Fibroblast of pulmonary artery (primary cell): Measurements from ENCODE around the gene C19orf73.
A peak's percentile ranks its signal among the peaks of the same experiment; 100 is the strongest.
"Not testable (repeated sequence)": the region's sequence is repeated elsewhere in the genome, so short reads cannot be mapped to it uniquely, and the experiment has no call there.

Experiments
- DNase-seq: peaks from one replicate; pipeline ENCODE4 v3.0.0-alpha.2; 2010; ENCODE audit warnings: low read depth
- H3K4me3 ChIP-seq: replicated peaks from 2 replicates; pipeline ENCODE4 v1.5.1; 2011; ENCODE audit warnings: low read depth, mild to moderate bottlenecking, control low read depth, low read length, moderate library complexity
- TF ChIP-seq, protein P1 (sequence below): IDR thresholded peaks from 2 replicates; pipeline ENCODE4 v1.5.1; 2011; ENCODE audit warnings: mild to moderate bottlenecking, control low read depth, low read length, inconsistent platforms; ENCODE audit errors: missing control alignments

The C19orf73 gene

DNA sequence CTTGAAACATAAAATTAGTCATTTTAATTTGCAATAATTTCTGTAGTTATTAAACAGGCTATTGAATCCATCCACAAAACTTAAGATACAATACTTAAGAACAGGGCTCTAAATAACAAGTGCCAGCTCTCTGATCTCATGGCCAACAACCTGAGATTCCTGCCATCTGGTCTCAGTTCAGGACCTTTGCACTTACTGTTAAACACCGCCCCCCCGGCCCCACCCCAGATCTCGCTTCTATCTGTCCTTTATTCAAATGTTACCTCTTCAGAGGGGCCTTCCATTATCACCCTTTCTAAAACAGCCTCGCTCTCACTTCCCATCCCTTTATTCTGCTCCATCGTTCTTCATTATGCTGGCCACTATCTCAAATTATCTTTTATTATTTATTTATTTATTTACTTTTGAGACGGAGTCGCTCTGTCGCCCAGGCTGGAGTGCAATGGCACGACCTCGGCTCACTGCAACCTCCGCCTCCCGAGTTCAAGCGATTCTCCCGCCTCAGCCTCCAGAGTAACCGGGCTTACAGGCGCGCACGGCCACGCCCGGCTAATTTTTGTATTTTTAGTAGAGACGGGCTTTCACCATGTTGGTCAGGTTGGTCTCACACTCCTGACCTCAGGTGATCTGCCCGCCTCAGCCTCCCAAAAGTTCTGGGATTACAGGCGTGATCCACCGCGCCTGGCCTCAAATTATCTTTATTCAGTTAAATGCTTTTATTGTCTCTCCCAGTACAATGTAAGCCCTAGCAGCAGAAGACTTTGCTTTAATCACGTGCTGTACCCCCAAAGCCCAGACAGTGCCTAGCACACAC, 34.5 kb downstream of the C19orf73 start:
- H3K4me3 ChIP-seq, result peak overlapping the region; percentile 98
- TF ChIP-seq, protein P1, sequence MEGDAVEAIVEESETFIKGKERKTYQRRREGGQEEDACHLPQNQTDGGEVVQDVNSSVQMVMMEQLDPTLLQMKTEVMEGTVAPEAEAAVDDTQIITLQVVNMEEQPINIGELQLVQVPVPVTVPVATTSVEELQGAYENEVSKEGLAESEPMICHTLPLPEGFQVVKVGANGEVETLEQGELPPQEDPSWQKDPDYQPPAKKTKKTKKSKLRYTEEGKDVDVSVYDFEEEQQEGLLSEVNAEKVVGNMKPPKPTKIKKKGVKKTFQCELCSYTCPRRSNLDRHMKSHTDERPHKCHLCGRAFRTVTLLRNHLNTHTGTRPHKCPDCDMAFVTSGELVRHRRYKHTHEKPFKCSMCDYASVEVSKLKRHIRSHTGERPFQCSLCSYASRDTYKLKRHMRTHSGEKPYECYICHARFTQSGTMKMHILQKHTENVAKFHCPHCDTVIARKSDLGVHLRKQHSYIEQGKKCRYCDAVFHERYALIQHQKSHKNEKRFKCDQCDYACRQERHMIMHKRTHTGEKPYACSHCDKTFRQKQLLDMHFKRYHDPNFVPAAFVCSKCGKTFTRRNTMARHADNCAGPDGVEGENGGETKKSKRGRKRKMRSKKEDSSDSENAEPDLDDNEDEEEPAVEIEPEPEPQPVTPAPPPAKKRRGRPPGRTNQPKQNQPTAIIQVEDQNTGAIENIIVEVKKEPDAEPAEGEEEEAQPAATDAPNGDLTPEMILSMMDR, result no peak
- DNase-seq, result no peak

- TF ChIP-seq, protein P1, result no peak
- DNase-seq, result no peak
- H3K4me3 ChIP-seq, result no peak overlapping the region
These were observed 37.7 kb downstream of the C19orf73 start for GRCh38 chr19:49081273-49081672.

DNA sequence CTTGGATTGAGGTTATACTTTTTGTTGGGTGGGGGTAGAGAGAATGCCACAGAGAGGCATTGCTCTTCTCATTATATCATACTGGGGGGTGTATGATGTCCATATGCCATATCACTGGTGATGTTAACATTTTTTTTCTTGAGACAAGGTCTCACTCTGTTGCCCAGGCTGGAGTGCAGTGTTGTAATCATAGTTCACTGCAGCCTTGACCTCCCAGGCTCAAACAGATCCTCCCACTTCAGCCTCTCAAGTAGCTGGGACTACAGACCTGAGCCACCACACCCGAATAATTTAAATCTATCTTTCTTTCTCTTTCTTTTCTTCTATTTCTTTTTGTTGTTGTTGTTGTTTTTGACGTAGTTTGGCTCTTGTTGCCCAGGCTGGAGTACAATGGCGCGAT, 38.6 kb downstream of the C19orf73 start:
- DNase-seq, result no peak
- no peak overlapping the region for H3K4me3 ChIP-seq
- TF ChIP-seq, protein P1, result no peak

GRCh38 chr19:49074869-49075268, 44.1 kb downstream of the C19orf73 start:
- peak; percentile 72 for DNase-seq
- not testable (repeated sequence) for H3K4me3 ChIP-seq
- TF ChIP-seq, protein P1, result peak; percentile 51

DNA sequence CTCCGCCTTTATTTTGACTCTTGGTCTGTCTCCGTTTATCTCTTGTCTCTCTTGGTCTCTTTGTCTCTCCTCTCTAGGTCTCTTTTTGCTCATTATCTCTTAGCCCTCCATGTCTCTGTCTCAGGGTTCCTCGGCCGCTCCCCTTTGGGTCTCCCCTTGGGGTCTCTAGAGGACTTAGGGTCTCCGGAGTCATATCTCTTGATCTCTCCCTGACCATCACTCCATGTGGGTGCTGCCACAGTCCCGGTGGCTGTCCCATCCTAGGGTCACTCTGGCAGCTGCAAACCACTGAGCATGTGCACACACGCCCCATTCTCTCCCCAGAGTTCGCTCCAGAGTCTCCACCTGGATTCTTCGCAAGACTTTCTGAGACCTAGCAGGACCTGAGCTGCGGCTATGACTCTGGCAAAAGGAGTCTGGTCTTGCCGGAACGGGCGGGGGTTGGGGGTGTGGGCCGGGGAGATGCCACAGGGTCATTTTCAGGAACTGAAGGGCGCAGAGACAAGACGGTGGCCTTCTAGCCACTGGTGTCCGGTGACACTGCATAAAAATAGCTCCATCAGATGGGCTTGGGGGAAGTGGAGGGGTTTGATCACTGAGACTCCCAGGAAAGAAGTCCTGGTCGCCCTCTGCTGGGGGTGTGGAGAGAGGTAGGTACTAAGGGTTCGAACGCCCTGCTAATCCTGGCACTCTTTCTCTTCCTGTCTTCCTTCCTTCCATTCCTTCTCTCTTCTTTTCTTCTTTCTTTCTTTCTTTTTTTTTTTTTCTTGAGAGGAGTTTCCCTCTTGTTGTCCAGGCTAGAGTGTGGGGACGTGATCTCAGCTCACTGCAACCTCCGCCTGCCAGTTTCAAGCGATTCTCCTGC, 45.2 kb downstream of the C19orf73 start:
- TF ChIP-seq, protein P1, result peak; percentile 29
- H3K4me3 ChIP-seq, result no peak overlapping the region
- DNase-seq, result no peak

- DNase-seq, result no peak
- TF ChIP-seq, protein P1, result no peak
- no peak overlapping the region for H3K4me3 ChIP-seq
These were observed 46.9 kb downstream of the C19orf73 start for GRCh38 chr19:49071860-49072547.
